GM23338 (cell line): ENCODE data around the gene LPCAT3. TPM values are rescaled to one million over a fixed set of nuclear protein-coding genes. Genes with fewer than 3 reads are reported as not detected.

ENCODE experiments used
- ATAC-seq: fragments of 200-7000 bp; cut with Tn5 transposase; 3 replicates; pipeline ENCODE4 v1.9.1; 2020
- DNase-seq: peaks from one replicate; pipeline ENCODE4 v3.0.0-alpha.2; 2015; ENCODE audit warnings: low spot score
- H2AFZ ChIP-seq: fragments of 200-600 bp; sonication (generic); 2 replicates; pipeline ENCODE4 v1.8.0; 2016; ENCODE audit warnings: antibody characterized with exemption, mild to moderate bottlenecking, moderate library complexity
- H3F3A ChIP-seq: fragments of 200-600 bp; sonication (generic); replicated peaks from 2 replicates; pipeline ENCODE4 v1.8.0; 2017; ENCODE audit warnings: antibody characterized with exemption, mixed run types, low read depth
- H3K27ac ChIP-seq: fragments of 200-600 bp; sonication (generic); 2 replicates; pipeline ENCODE4 v1.6.1; 2016; ENCODE audit warnings: low read depth
- H3K27me3 ChIP-seq: fragments of 200-600 bp; sonication (generic); 2 replicates; pipeline ENCODE4 v1.8.0; 2016; ENCODE audit warnings: mild to moderate bottlenecking, mixed run types, moderate library complexity; ENCODE audit not compliant: insufficient read depth
- H3K36me3 ChIP-seq: fragments of 200-600 bp; sonication (generic); 2 replicates; pipeline ENCODE4 v1.8.0; 2016; ENCODE audit warnings: mild to moderate bottlenecking; ENCODE audit not compliant: insufficient read depth
- H3K4me1 ChIP-seq: fragments of 200-600 bp; sonication (generic); 2 replicates; pipeline ENCODE4 v1.8.0; 2016; ENCODE audit warnings: mild to moderate bottlenecking, moderate library complexity; ENCODE audit not compliant: insufficient read depth
- H3K4me2 ChIP-seq: fragments of 200-600 bp; sonication (generic); 2 replicates; pipeline ENCODE4 v1.7.1; 2017; ENCODE audit warnings: mixed run types
- H3K4me3 ChIP-seq: fragments of 200-600 bp; sonication (generic); 2 replicates; pipeline ENCODE4 v1.6.1; 2016; ENCODE audit warnings: mixed run types
- H3K79me2 ChIP-seq: fragments of 200-600 bp; sonication (generic); replicated peaks from 2 replicates; pipeline ENCODE4 v1.8.0; 2017; ENCODE audit warnings: mild to moderate bottlenecking; ENCODE audit not compliant: insufficient read depth
- H3K9me2 ChIP-seq: fragments of 200-600 bp; sonication (generic); 2 replicates; pipeline ENCODE4 v1.8.0; 2017; ENCODE audit not compliant: insufficient read depth
- H4K20me1 ChIP-seq: fragments of 200-600 bp; sonication (generic); replicated peaks from 2 replicates; pipeline ENCODE4 v1.8.0; 2017; ENCODE audit warnings: mild to moderate bottlenecking; ENCODE audit not compliant: insufficient read depth
- H3K27ac Mint-ChIP-seq: 2 replicates; pipeline ENCODE4 v1.8.0; 2020; ENCODE audit warnings: inconsistent platforms, mild to moderate bottlenecking, moderate library complexity, mixed read lengths
- H3K27me3 Mint-ChIP-seq: 3 replicates; pipeline ENCODE4 v1.8.0; 2022; ENCODE audit warnings: low read depth, mild to moderate bottlenecking, moderate library complexity, mixed read lengths, inconsistent platforms; ENCODE audit not compliant: insufficient read depth, poor library complexity
- H3K36me3 Mint-ChIP-seq: 3 replicates; pipeline ENCODE4 v1.8.0; 2021; ENCODE audit warnings: low read depth, mild to moderate bottlenecking, inconsistent platforms, moderate library complexity, mixed read lengths
- H3K4me1 Mint-ChIP-seq: 3 replicates; pipeline ENCODE4 v1.8.0; 2020; ENCODE audit warnings: mild to moderate bottlenecking, inconsistent platforms, mixed read lengths
- H3K4me3 Mint-ChIP-seq: 3 replicates; pipeline ENCODE4 v1.8.0; 2021; ENCODE audit warnings: moderate library complexity, mild to moderate bottlenecking, inconsistent platforms, mixed read lengths
- H3K9me3 Mint-ChIP-seq: 3 replicates; pipeline ENCODE4 v1.8.0; 2020; ENCODE audit warnings: moderate library complexity, mild to moderate bottlenecking, inconsistent platforms, mixed read lengths
- CREB1 ChIP-seq: fragments of 250-450 bp; sonication (Bioruptor Pico); IDR thresholded peaks from 2 replicates; pipeline ENCODE4 v1.5.0; 2020; ENCODE audit warnings: low read depth, mild to moderate bottlenecking, moderate library complexity
- EZH2 ChIP-seq: fragments of 200-600 bp; sonication (generic); IDR thresholded peaks from one replicate; pipeline ENCODE4 v1.8.0; 2017; ENCODE audit warnings: antibody characterized with exemption, mild to moderate bottlenecking, low read depth; ENCODE audit not compliant: unreplicated experiment
- EZH2phosphoT487 ChIP-seq: fragments of 200-600 bp; sonication (generic); IDR thresholded peaks from one replicate; pipeline ENCODE4 v1.8.1; 2018; ENCODE audit warnings: antibody characterized with exemption; ENCODE audit not compliant: unreplicated experiment
- JUNB ChIP-seq: IDR thresholded peaks from one replicate; pipeline ENCODE4 v1.6.1; 2016; ENCODE audit warnings: antibody characterized with exemption; ENCODE audit not compliant: unreplicated experiment
- NANOG ChIP-seq: IDR thresholded peaks from 2 replicates; pipeline ENCODE4 v1.6.1; 2016; ENCODE audit warnings: antibody characterized with exemption, borderline replicate concordance
- POLR2AphosphoS5 ChIP-seq: IDR thresholded peaks from 2 replicates; pipeline ENCODE4 v1.6.1; 2016; ENCODE audit warnings: antibody characterized with exemption, low read depth
- STAT1 ChIP-seq: IDR thresholded peaks from one replicate; pipeline ENCODE4 v1.6.1; 2016; ENCODE audit warnings: antibody characterized with exemption; ENCODE audit not compliant: unreplicated experiment
- ZNF114 ChIP-seq: fragments of 250-450 bp; sonication (Bioruptor Pico); IDR thresholded peaks from 2 replicates; pipeline ENCODE4 v1.5.0; 2020; ENCODE audit warnings: mild to moderate bottlenecking, moderate library complexity
- ZNF331 ChIP-seq: fragments of 250-450 bp; sonication (Bioruptor Pico); IDR thresholded peaks from 2 replicates; pipeline ENCODE4 v1.5.0; 2020; ENCODE audit warnings: low read depth, mild to moderate bottlenecking, moderate library complexity
- polyA plus RNA-seq: library from polyadenylated mRNA; unstranded; fragments of >200 nt; fragmentation: Nextera tagmentation; extraction: Ambion mirVana; gene quantifications from 2 replicates; pipeline ENCODE4 v1.2.1, GENCODE V29; 2016
- total RNA-seq: library from RNA; depleted of rRNA; stranded (reverse); fragments of >200 nt; shearing (Covaris generic); gene quantifications from 2 replicates; pipeline ENCODE4 v1.2.3, GENCODE V29; 2014
- TF ChIP-seq, protein P1 (sequence below): IDR thresholded peaks from one replicate; pipeline ENCODE4 v1.6.1; 2018; ENCODE audit warnings: antibody characterized with exemption; ENCODE audit not compliant: unreplicated experiment
- TF ChIP-seq, protein P2 (sequence below): IDR thresholded peaks from 2 replicates; pipeline ENCODE4 v1.6.1; 2016; ENCODE audit warnings: antibody characterized with exemption
- TF ChIP-seq, protein P3 (sequence below), 2 experiments: fragments of 200-600 bp in 1 of 2; sonication (generic) in 1 of 2; conservative IDR thresholded peaks; 2 replicates each; pipeline versions ENCODE4 v1.5.1 to v1.6.1; 2016 to 2017; ENCODE audit warnings: antibody characterized with exemption in 2 of 2, low read depth in 2 of 2, mild to moderate bottlenecking in 2 of 2, moderate library complexity in 1 of 2
- TF ChIP-seq, protein P4 (sequence below): fragments of 250-450 bp; sonication (Bioruptor Pico); IDR thresholded peaks from 2 replicates; pipeline ENCODE4 v1.5.0; 2020; ENCODE audit warnings: mild to moderate bottlenecking, moderate library complexity

The LPCAT3 gene
- total and polyA plus RNA-seq, 2 experiments from 2014 or later, result 21.4 to 51.5 TPM

DNA sequence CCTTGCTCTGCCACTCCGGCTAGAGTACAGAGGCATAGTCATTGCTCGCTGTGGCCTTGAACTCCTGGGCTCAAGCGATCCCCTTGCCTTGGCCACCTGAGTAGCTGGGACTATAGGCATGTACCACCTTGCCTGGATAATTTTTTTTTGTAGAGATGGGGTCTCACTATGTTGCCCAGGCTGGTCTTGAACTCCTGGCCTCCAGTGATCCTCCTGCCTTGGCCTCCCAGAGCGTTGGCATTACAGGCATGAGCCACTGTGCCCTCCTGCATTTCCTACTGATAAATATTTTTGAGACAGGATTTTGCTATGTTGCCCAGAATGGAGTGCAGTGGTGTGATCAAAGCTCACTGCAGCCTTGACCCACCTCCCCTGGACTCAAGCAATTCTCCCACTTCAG is 38.2 kb downstream of the LPCAT3 start:
- H4K20me1 ChIP-seq, result peaks cover 16% of the 10 kb centered on the region
- no peak overlapping the region for H3K4me3 ChIP-seq
- H3K27ac ChIP-seq, result no peak overlapping the region
- ATAC-seq (no peak), DNase-seq (no peak)
- no peak overlapping the region for H2AFZ ChIP-seq
- H3K4me2 ChIP-seq, result no peak overlapping the region
- TF ChIP-seq ZNF114 (CRISPR knock-in tag) (no peak), EZH2phosphoT487 (no peak), CREB1 (CRISPR knock-in tag) (no peak), STAT1 (no peak), ZNF331 (CRISPR knock-in tag) (no peak), JUNB (no peak), NANOG (no peak), POLR2AphosphoS5 (no peak), EZH2 (no peak)
- TF ChIP-seq, protein P1, sequence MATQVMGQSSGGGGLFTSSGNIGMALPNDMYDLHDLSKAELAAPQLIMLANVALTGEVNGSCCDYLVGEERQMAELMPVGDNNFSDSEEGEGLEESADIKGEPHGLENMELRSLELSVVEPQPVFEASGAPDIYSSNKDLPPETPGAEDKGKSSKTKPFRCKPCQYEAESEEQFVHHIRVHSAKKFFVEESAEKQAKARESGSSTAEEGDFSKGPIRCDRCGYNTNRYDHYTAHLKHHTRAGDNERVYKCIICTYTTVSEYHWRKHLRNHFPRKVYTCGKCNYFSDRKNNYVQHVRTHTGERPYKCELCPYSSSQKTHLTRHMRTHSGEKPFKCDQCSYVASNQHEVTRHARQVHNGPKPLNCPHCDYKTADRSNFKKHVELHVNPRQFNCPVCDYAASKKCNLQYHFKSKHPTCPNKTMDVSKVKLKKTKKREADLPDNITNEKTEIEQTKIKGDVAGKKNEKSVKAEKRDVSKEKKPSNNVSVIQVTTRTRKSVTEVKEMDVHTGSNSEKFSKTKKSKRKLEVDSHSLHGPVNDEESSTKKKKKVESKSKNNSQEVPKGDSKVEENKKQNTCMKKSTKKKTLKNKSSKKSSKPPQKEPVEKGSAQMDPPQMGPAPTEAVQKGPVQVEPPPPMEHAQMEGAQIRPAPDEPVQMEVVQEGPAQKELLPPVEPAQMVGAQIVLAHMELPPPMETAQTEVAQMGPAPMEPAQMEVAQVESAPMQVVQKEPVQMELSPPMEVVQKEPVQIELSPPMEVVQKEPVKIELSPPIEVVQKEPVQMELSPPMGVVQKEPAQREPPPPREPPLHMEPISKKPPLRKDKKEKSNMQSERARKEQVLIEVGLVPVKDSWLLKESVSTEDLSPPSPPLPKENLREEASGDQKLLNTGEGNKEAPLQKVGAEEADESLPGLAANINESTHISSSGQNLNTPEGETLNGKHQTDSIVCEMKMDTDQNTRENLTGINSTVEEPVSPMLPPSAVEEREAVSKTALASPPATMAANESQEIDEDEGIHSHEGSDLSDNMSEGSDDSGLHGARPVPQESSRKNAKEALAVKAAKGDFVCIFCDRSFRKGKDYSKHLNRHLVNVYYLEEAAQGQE, result no peak
- TF ChIP-seq, protein P2, sequence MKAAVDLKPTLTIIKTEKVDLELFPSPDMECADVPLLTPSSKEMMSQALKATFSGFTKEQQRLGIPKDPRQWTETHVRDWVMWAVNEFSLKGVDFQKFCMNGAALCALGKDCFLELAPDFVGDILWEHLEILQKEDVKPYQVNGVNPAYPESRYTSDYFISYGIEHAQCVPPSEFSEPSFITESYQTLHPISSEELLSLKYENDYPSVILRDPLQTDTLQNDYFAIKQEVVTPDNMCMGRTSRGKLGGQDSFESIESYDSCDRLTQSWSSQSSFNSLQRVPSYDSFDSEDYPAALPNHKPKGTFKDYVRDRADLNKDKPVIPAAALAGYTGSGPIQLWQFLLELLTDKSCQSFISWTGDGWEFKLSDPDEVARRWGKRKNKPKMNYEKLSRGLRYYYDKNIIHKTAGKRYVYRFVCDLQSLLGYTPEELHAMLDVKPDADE, result no peak
- TF ChIP-seq, protein P3, sequence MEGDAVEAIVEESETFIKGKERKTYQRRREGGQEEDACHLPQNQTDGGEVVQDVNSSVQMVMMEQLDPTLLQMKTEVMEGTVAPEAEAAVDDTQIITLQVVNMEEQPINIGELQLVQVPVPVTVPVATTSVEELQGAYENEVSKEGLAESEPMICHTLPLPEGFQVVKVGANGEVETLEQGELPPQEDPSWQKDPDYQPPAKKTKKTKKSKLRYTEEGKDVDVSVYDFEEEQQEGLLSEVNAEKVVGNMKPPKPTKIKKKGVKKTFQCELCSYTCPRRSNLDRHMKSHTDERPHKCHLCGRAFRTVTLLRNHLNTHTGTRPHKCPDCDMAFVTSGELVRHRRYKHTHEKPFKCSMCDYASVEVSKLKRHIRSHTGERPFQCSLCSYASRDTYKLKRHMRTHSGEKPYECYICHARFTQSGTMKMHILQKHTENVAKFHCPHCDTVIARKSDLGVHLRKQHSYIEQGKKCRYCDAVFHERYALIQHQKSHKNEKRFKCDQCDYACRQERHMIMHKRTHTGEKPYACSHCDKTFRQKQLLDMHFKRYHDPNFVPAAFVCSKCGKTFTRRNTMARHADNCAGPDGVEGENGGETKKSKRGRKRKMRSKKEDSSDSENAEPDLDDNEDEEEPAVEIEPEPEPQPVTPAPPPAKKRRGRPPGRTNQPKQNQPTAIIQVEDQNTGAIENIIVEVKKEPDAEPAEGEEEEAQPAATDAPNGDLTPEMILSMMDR (conservative IDR thresholded peaks at IDR 0.05; ENCODE audit: low read depth in 2 of 2), result no peak
- TF ChIP-seq, protein P4, sequence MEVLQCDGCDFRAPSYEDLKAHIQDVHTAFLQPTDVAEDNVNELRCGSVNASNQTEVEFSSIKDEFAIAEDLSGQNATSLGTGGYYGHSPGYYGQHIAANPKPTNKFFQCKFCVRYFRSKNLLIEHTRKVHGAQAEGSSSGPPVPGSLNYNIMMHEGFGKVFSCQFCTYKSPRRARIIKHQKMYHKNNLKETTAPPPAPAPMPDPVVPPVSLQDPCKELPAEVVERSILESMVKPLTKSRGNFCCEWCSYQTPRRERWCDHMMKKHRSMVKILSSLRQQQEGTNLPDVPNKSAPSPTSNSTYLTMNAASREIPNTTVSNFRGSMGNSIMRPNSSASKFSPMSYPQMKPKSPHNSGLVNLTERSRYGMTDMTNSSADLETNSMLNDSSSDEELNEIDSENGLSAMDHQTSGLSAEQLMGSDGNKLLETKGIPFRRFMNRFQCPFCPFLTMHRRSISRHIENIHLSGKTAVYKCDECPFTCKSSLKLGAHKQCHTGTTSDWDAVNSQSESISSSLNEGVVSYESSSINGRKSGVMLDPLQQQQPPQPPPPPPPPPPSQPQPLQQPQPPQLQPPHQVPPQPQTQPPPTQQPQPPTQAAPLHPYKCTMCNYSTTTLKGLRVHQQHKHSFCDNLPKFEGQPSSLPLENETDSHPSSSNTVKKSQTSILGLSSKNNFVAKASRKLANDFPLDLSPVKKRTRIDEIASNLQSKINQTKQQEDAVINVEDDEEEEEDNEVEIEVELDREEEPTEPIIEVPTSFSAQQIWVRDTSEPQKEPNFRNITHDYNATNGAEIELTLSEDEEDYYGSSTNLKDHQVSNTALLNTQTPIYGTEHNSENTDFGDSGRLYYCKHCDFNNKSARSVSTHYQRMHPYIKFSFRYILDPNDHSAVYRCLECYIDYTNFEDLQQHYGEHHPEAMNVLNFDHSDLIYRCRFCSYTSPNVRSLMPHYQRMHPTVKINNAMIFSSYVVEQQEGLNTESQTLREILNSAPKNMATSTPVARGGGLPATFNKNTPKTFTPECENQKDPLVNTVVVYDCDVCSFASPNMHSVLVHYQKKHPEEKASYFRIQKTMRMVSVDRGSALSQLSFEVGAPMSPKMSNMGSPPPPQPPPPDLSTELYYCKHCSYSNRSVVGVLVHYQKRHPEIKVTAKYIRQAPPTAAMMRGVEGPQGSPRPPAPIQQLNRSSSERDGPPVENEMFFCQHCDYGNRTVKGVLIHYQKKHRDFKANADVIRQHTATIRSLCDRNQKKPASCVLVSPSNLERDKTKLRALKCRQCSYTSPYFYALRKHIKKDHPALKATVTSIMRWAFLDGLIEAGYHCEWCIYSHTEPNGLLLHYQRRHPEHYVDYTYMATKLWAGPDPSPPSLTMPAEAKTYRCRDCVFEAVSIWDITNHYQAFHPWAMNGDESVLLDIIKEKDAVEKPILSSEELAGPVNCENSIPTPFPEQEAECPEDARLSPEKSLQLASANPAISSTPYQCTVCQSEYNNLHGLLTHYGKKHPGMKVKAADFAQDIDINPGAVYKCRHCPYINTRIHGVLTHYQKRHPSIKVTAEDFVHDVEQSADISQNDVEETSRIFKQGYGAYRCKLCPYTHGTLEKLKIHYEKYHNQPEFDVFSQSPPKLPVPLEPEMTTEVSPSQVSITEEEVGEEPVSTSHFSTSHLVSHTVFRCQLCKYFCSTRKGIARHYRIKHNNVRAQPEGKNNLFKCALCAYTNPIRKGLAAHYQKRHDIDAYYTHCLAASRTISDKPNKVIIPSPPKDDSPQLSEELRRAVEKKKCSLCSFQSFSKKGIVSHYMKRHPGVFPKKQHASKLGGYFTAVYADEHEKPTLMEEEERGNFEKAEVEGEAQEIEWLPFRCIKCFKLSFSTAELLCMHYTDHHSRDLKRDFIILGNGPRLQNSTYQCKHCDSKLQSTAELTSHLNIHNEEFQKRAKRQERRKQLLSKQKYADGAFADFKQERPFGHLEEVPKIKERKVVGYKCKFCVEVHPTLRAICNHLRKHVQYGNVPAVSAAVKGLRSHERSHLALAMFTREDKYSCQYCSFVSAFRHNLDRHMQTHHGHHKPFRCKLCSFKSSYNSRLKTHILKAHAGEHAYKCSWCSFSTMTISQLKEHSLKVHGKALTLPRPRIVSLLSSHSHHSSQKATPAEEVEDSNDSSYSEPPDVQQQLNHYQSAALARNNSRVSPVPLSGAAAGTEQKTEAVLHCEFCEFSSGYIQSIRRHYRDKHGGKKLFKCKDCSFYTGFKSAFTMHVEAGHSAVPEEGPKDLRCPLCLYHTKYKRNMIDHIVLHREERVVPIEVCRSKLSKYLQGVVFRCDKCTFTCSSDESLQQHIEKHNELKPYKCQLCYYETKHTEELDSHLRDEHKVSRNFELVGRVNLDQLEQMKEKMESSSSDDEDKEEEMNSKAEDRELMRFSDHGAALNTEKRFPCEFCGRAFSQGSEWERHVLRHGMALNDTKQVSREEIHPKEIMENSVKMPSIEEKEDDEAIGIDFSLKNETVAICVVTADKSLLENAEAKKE, result no peak
- no peak overlapping the region for H3K27ac Mint-ChIP-seq
- H3F3A ChIP-seq, result peaks cover 23% of the 10 kb centered on the region
- no peaks in the 10 kb centered on the region for H3K9me2 ChIP-seq
- peaks cover 25% of the 10 kb centered on the region for H3K4me1 Mint-ChIP-seq
- H3K27me3 ChIP-seq, result no peaks in the 10 kb centered on the region
- no peaks in the 10 kb centered on the region for H3K9me3 Mint-ChIP-seq
- H3K27me3 Mint-ChIP-seq, result peaks cover 9% of the 10 kb centered on the region
- H3K4me3 Mint-ChIP-seq, result no peak overlapping the region
- H3K79me2 ChIP-seq, result no peaks in the 10 kb centered on the region
- peaks cover 67% of the 10 kb centered on the region for H3K36me3 Mint-ChIP-seq
- H3K4me1 ChIP-seq, result no peaks in the 10 kb centered on the region; the same call in 1 of the 2 replicates
- H3K36me3 ChIP-seq, result peaks cover 18% of the 10 kb centered on the region
